K562 (cell line): Measurements from ENCODE around the gene XIRP2. TPM values are rescaled to one million over a fixed set of nuclear protein-coding genes. Genes with fewer than 3 reads are reported as not detected.

Source experiments
- ATAC-seq: fragments of 200-7000 bp; cut with Tn5 transposase; 3 replicates; pipeline ENCODE4 v1.9.1; 2020; ENCODE audit warnings: moderate library complexity
- BruUV-seq: library from RNA; stranded (reverse); fragments of 400-500 nt; replicated peaks from 2 replicates; lab custom pipeline; 2021; lab: Mats Ljungman, UMichigan
- CTCF ChIA-PET: fragments of 300-600 bp; formaldehyde crosslinking; extraction: SDS; loops from one replicate; lab custom pipeline; 2021; ENCODE audit warnings: low intra/inter-chr PET ratio; lab: Yijun Ruan, JAX
- POLR2A ChIA-PET: fragments of 300-600, 350-650 bp; sonication (Branson Sonifier 250); formaldehyde crosslinking; extraction: SDS; loops from one replicate; lab custom pipeline; 2021; ENCODE audit warnings: antibody characterized with exemption, inconsistent platforms; lab: Yijun Ruan, JAX
- DNase-seq, 4 experiments: peaks; one replicate each; pipeline versions ENCODE4 v3.0.0 to v3.0.0-alpha.2; 2011 to 2018; ENCODE audit warnings: low spot score in 3 of 4, mixed read lengths in 3 of 4; ENCODE audit errors: extremely low read depth in 1 of 4
- FAIRE-seq: peaks from 2 replicates; lab custom pipeline; 2011; peaks lifted over from hg19 to GRCh38; lab: Jason Lieb, UNC
- H2AFZ ChIP-seq: 2 replicates; pipeline ENCODE4 v1.6.0; 2011; ENCODE audit warnings: low read depth, low read length, control low read depth, inconsistent platforms
- H3K27ac ChIP-seq: fragments of 200-600 bp; 3 replicates; pipeline ENCODE4 v1.8.0; 2011; ENCODE audit warnings: low read depth, mild to moderate bottlenecking, control low read depth, inconsistent platforms, low read length, moderate library complexity, mixed read lengths; ENCODE audit errors: extremely low read depth
- H3K27me3 ChIP-seq, 2 experiments: fragments of 300-600 bp in 1 of 2; 2 replicates in 1 of 2; 3 replicates in 1 of 2; pipeline versions ENCODE4 v1.6.0 to v1.8.0; 2011; ENCODE audit warnings: inconsistent platforms in 2 of 2, low read length in 2 of 2, mild to moderate bottlenecking in 1 of 2, mixed read lengths in 1 of 2, moderate library complexity in 1 of 2; ENCODE audit not compliant: control insufficient read depth in 2 of 2, insufficient read depth in 2 of 2
- H3K36me3 ChIP-seq: fragments of 300-600 bp; 3 replicates; pipeline ENCODE4 v1.8.0; 2011; ENCODE audit warnings: mild to moderate bottlenecking, low read length, inconsistent platforms; ENCODE audit not compliant: control insufficient read depth, insufficient read depth
- H3K4me1 ChIP-seq, 2 experiments: fragments of 200-600 bp in 1 of 2; replicated peaks in 1 of 2; 2 replicates in 1 of 2; 3 replicates in 1 of 2; pipeline versions ENCODE4 v1.5.1 to v1.8.0; 2011; ENCODE audit warnings: inconsistent platforms in 2 of 2, low read length in 2 of 2, mild to moderate bottlenecking in 1 of 2, mixed read lengths in 1 of 2, moderate library complexity in 1 of 2; ENCODE audit not compliant: control insufficient read depth in 2 of 2, insufficient read depth in 2 of 2
- H3K4me2 ChIP-seq: 2 replicates; pipeline ENCODE4 v1.6.1; 2011; ENCODE audit warnings: low read length, control low read depth, inconsistent platforms, mixed read lengths; ENCODE audit not compliant: insufficient read depth
- H3K4me3 ChIP-seq: fragments of 200-600 bp; sonication (generic), shearing (Covaris generic); 2 replicates; pipeline ENCODE4 v1.5.1; 2016; ENCODE audit warnings: control low read depth, inconsistent platforms
- H3K79me2 ChIP-seq: fragments of 200-600 bp; 3 replicates; pipeline ENCODE4 v1.8.0; 2011; ENCODE audit warnings: low read length, inconsistent platforms; ENCODE audit not compliant: control insufficient read depth, insufficient read depth
- H3K9ac ChIP-seq, 2 experiments: 2 replicates each; pipeline versions ENCODE4 v1.6.0 to v1.6.1; 2011; ENCODE audit warnings: low read depth in 2 of 2, low read length in 2 of 2, control low read depth in 1 of 2, inconsistent platforms in 1 of 2, mild to moderate bottlenecking in 1 of 2, mixed read lengths in 1 of 2; ENCODE audit not compliant: insufficient read depth in 1 of 2
- H3K9me1 ChIP-seq: one replicate; pipeline ENCODE4 v1.6.0; 2011; ENCODE audit warnings: inconsistent platforms, mild to moderate bottlenecking, low read length, moderate library complexity; ENCODE audit not compliant: control insufficient read depth, insufficient read depth
- H3K9me3 ChIP-seq: replicated peaks from 2 replicates; pipeline ENCODE4 v1.5.1; 2011; ENCODE audit warnings: low read depth, low read length, inconsistent platforms; ENCODE audit not compliant: control insufficient read depth, insufficient read depth
- H4K20me1 ChIP-seq: replicated peaks from 2 replicates; pipeline ENCODE4 v1.6.1; 2011; ENCODE audit warnings: low read length, inconsistent platforms, mixed read lengths; ENCODE audit not compliant: control insufficient read depth, insufficient read depth
- ARNT ChIP-seq, 2 experiments: fragments of 450-650 bp; IDR thresholded peaks; 2 replicates each; pipeline ENCODE4 v1.6.1; 2016; ENCODE audit warnings: mild to moderate bottlenecking in 1 of 2
- ETS2 ChIP-seq: IDR thresholded peaks from 2 replicates; pipeline ENCODE4 v1.6.1; 2016; ENCODE audit warnings: borderline replicate concordance, missing genetic modification characterization, mild to moderate bottlenecking, moderate library complexity, missing compliant biosample characterization; ENCODE audit not compliant: poor library complexity, severe bottlenecking
- MTF1 ChIP-seq: fragments of 250-450 bp; sonication (Bioruptor Pico); IDR thresholded peaks from 2 replicates; pipeline ENCODE4 v1.9.0; 2021; ENCODE audit warnings: moderate library complexity, mild to moderate bottlenecking, inconsistent platforms, borderline replicate concordance
- NR2F6 ChIP-seq: fragments of 450-650 bp; formaldehyde crosslinking; IDR thresholded peaks from 2 replicates; pipeline ENCODE4 v1.4.0; 2020; ENCODE audit warnings: mild to moderate bottlenecking
- PHF20 ChIP-seq: fragments of 450-650 bp; IDR thresholded peaks from 2 replicates; pipeline ENCODE4 v1.6.1; 2018; ENCODE audit not compliant: partially characterized antibody
- RBBP5 ChIP-seq: fragments of 200-600 bp; sonication (generic); IDR thresholded peaks from 2 replicates; pipeline ENCODE4 v1.6.1; 2012; ENCODE audit warnings: borderline replicate concordance, mild to moderate bottlenecking, low read length, control low read depth, inconsistent platforms; ENCODE audit not compliant: insufficient read depth, poor library complexity, severe bottlenecking
- ZC3H11A ChIP-seq: IDR thresholded peaks from 2 replicates; pipeline ENCODE4 v1.6.1; 2012; ENCODE audit warnings: low read depth, low read length, improper control_type of control experiment
- ZNF133 ChIP-seq: fragments of 250-450 bp; sonication (Bioruptor Pico); IDR thresholded peaks from 2 replicates; pipeline ENCODE4 v1.4.0; 2020; ENCODE audit warnings: mild to moderate bottlenecking
- ZNF695 ChIP-seq: fragments of 450-650 bp; formaldehyde crosslinking; IDR thresholded peaks from 2 replicates; pipeline ENCODE4 v1.4.0; 2020; ENCODE audit warnings: mild to moderate bottlenecking, moderate library complexity
- WGBS: fragments of 100-300 bp; shearing (Covaris generic); methylation state at CpG from one replicate; pipeline ENCODE4 v1.1.6; 2016; ENCODE audit warnings: low coverage, mixed read lengths; ENCODE audit not compliant: insufficient coverage; ENCODE audit errors: missing lambda C conversion rate; 5-methylcytosine and 5-hydroxymethylcytosine counted together
- in situ Hi-C: fragments of 300-500 bp; cut with MboI; formaldehyde crosslinking; loops from 4 replicates; pipeline ENCODE4 v1.15.0; 2018; ENCODE audit warnings: inconsistent platforms, mixed read lengths
- intact Hi-C: fragments of 100-400 bp; cut with micrococcal nuclease; formaldehyde crosslinking; loops from 2 replicates; pipeline ENCODE4 v1.14.2; 2022
- polyA plus RNA-seq, 8 experiments: library from polyadenylated mRNA; depleted of rRNA in 4 of 8; stranded (reverse) in 5 of 8; unstranded in 3 of 8; fragments of >200 nt; fragmentation: Nextera tagmentation in 2 of 8; fragmentation: Illumina TruSeq in 1 of 8; extraction: Ambion mirVana in 2 of 8; extraction: Trizol in 1 of 8; gene quantifications; 2 replicates each; pipeline versions ENCODE4 v1.2.1 to v1.2.3, GENCODE V29; 2011 to 2014; ENCODE audit warnings: inconsistent platforms in 1 of 8, missing spikeins in 1 of 8
- total RNA-seq, 7 experiments: library from RNA; depleted of rRNA in 6 of 7; stranded (reverse); fragments of >200 nt in 6 of 7; fragmentation: Illumina TruSeq in 2 of 7; extraction: Trizol in 2 of 7; gene quantifications; 2 replicates each; pipeline versions ENCODE4 v1.2.1 to v1.2.3, GENCODE V29; 2011 to 2021; ENCODE audit warnings: low replicate concordance in 1 of 7
- TF ChIP-seq, protein P1 (sequence below), 2 experiments: fragments of 250-450 bp in 1 of 2; fragments of 450-650 bp in 1 of 2; sonication (Bioruptor Pico) in 1 of 2; IDR thresholded peaks; 2 replicates each; pipeline versions ENCODE4 v1.6.1 to v1.8.0; 2016 to 2021; ENCODE audit warnings: mild to moderate bottlenecking in 2 of 2, moderate library complexity in 2 of 2, missing compliant biosample characterization in 1 of 2, missing genetic modification characterization in 1 of 2
- TF ChIP-seq, protein P2 (sequence below): fragments of 450-650 bp; IDR thresholded peaks from 2 replicates; pipeline ENCODE4 v1.6.1; 2014; ENCODE audit warnings: low read depth, mild to moderate bottlenecking, moderate library complexity, borderline replicate concordance
- TF ChIP-seq, protein P3 (sequence below): fragments of 250-450 bp; sonication (Bioruptor Pico); IDR thresholded peaks from 2 replicates; pipeline ENCODE4 v1.5.0; 2022; ENCODE audit warnings: mild to moderate bottlenecking
- TF ChIP-seq, protein P4 (sequence below): fragments of 250-450 bp; sonication (Bioruptor Pico); IDR thresholded peaks from 2 replicates; pipeline ENCODE4 v1.4.0; 2020; ENCODE audit warnings: mild to moderate bottlenecking
- TF ChIP-seq, protein P5 (sequence below), 3 experiments: IDR thresholded peaks in 2 of 3; conservative IDR thresholded peaks in 1 of 3; 2 replicates each; pipeline ENCODE4 v1.5.1; 2011 to 2012; ENCODE audit warnings: low read length in 3 of 3, mild to moderate bottlenecking in 3 of 3, control low read depth in 2 of 3, improper control_type of control experiment in 1 of 3, inconsistent platforms in 1 of 3, low read depth in 1 of 3, mixed read lengths in 1 of 3, moderate library complexity in 1 of 3; ENCODE audit not compliant: insufficient read depth in 2 of 3

The XIRP2 gene
- total and polyA plus RNA-seq, 9 of the 15 experiments (the other 6 are each of a cell fraction or from before 2014, with no cell fraction given) = 0.04 to 0.10 (median 0.04) TPM; not detected in 2

DNA sequence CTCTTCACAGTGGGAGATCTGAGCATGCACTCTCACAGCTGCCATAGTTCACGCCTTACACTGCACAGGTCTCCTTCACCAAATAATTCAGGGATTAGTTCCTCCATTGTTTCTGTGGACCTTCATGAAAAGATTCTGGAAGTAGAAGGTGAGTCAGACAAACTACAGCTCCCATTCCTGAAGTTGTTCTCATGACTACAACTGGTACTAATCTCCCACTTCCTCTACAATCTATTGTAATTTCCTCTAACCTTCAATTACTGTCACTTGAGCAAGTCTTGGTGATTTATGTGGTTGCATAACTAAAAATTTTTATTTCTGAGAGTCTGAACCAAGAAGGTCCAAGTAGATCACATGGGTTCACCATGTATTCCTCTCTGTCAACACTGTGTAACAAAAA is 128.7 kb downstream of the XIRP2 start:
- Histone ChIP-seq H3K36me3 (no peaks in the 10 kb centered on the region), H4K20me1 (no peaks in the 10 kb centered on the region), H2AFZ (no peak overlapping the region), H3K4me1 (no peaks in the 10 kb centered on the region), H3K27me3 (no peaks in the 10 kb centered on the region), H3K4me2 (no peak overlapping the region), H3K79me2 (no peaks in the 10 kb centered on the region), H3K9me3 (peaks cover 4% of the 10 kb centered on the region; the same call in 1 of the 2 replicates), H3K9me1 (no peaks in the 10 kb centered on the region), H3K4me3 (no peak overlapping the region), H3K27ac (no peak overlapping the region), H3K9ac (no peak overlapping the region)
- in situ Hi-C loops (no loop called here), intact Hi-C loops (no loop called here)
- ChIA-PET CTCF (no interaction called here), POLR2A (no interaction called here)
- FAIRE-seq (no peak), ATAC-seq (no peak), DNase-seq (no peak)
- WGBS = 0% methylated on average over 1 of the region's 1 CpG
- no TSS peak for BruUV-seq
- TF ChIP-seq, protein P1, sequence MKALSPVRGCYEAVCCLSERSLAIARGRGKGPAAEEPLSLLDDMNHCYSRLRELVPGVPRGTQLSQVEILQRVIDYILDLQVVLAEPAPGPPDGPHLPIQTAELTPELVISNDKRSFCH (CRISPR knock-in tag; IDR thresholded peaks at IDR 0.05) = no peak
- TF ChIP-seq, protein P1 (tag; IDR thresholded peaks at IDR 0.05) = no peak
- no peak for TF ChIP-seq ETS2 (tag)
- TF ChIP-seq PHF20 = no peak
- TF ChIP-seq RBBP5 = no peak
- TF ChIP-seq, protein P2, sequence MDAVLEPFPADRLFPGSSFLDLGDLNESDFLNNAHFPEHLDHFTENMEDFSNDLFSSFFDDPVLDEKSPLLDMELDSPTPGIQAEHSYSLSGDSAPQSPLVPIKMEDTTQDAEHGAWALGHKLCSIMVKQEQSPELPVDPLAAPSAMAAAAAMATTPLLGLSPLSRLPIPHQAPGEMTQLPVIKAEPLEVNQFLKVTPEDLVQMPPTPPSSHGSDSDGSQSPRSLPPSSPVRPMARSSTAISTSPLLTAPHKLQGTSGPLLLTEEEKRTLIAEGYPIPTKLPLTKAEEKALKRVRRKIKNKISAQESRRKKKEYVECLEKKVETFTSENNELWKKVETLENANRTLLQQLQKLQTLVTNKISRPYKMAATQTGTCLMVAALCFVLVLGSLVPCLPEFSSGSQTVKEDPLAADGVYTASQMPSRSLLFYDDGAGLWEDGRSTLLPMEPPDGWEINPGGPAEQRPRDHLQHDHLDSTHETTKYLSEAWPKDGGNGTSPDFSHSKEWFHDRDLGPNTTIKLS = no peak
- TF ChIP-seq ZC3H11A = no peak
- no peak for TF ChIP-seq ARNT (IDR thresholded peaks at IDR 0.05)
- TF ChIP-seq ZNF695 (CRISPR knock-in tag) = no peak
- no peak for TF ChIP-seq MTF1 (CRISPR knock-in tag)
- TF ChIP-seq, protein P3, sequence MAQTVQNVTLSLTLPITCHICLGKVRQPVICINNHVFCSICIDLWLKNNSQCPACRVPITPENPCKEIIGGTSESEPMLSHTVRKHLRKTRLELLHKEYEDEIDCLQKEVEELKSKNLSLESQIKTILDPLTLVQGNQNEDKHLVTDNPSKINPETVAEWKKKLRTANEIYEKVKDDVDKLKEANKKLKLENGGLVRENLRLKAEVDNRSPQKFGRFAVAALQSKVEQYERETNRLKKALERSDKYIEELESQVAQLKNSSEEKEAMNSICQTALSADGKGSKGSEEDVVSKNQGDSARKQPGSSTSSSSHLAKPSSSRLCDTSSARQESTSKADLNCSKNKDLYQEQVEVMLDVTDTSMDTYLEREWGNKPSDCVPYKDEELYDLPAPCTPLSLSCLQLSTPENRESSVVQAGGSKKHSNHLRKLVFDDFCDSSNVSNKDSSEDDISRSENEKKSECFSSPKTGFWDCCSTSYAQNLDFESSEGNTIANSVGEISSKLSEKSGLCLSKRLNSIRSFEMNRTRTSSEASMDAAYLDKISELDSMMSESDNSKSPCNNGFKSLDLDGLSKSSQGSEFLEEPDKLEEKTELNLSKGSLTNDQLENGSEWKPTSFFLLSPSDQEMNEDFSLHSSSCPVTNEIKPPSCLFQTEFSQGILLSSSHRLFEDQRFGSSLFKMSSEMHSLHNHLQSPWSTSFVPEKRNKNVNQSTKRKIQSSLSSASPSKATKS (CRISPR knock-in tag) = no peak
- no peak for TF ChIP-seq NR2F6 (CRISPR knock-in tag)
- TF ChIP-seq, protein P4, sequence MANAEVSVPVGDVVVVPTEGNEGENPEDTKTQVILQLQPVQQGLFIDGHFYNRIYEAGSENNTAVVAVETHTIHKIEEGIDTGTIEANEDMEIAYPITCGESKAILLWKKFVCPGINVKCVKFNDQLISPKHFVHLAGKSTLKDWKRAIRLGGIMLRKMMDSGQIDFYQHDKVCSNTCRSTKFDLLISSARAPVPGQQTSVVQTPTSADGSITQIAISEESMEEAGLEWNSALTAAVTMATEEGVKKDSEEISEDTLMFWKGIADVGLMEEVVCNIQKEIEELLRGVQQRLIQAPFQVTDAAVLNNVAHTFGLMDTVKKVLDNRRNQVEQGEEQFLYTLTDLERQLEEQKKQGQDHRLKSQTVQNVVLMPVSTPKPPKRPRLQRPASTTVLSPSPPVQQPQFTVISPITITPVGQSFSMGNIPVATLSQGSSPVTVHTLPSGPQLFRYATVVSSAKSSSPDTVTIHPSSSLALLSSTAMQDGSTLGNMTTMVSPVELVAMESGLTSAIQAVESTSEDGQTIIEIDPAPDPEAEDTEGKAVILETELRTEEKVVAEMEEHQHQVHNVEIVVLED (CRISPR knock-in tag) = no peak
- no peak for TF ChIP-seq ZNF133 (CRISPR knock-in tag)
- TF ChIP-seq, protein P5, sequence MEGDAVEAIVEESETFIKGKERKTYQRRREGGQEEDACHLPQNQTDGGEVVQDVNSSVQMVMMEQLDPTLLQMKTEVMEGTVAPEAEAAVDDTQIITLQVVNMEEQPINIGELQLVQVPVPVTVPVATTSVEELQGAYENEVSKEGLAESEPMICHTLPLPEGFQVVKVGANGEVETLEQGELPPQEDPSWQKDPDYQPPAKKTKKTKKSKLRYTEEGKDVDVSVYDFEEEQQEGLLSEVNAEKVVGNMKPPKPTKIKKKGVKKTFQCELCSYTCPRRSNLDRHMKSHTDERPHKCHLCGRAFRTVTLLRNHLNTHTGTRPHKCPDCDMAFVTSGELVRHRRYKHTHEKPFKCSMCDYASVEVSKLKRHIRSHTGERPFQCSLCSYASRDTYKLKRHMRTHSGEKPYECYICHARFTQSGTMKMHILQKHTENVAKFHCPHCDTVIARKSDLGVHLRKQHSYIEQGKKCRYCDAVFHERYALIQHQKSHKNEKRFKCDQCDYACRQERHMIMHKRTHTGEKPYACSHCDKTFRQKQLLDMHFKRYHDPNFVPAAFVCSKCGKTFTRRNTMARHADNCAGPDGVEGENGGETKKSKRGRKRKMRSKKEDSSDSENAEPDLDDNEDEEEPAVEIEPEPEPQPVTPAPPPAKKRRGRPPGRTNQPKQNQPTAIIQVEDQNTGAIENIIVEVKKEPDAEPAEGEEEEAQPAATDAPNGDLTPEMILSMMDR (IDR thresholded peaks at IDR 0.05 in 2 of 3, conservative IDR thresholded peaks at IDR 0.05 in 1 of 3; ENCODE audit: insufficient read depth in 2 of 3, low read depth in 1 of 3, low read length in 3 of 3) = no peak
